AG04450 (cell line): ENCODE data around the gene SCARF2. TPM values are rescaled to one million over a fixed set of nuclear protein-coding genes. Genes with fewer than 3 reads are reported as not detected.

ENCODE experiments used
- CTCF ChIA-PET: fragments of 300-600, 350-600 bp; formaldehyde crosslinking; extraction: SDS; loops from one replicate; lab custom pipeline; 2022; ENCODE audit warnings: antibody characterized with exemption, inconsistent platforms; lab: Charles Lee
- POLR2A ChIA-PET: fragments of 350-600 bp; formaldehyde crosslinking; extraction: SDS; loops from one replicate; lab custom pipeline; 2021; ENCODE audit warnings: antibody characterized with exemption, inconsistent platforms; lab: Yijun Ruan, JAX
- DNase-seq: peaks from one replicate; pipeline ENCODE4 v3.0.0-alpha.2; 2011; ENCODE audit warnings: low read depth, low spot score
- H3K27ac ChIP-seq: one replicate; pipeline ENCODE4 v1.5.1; 2012; ENCODE audit warnings: low read depth, low read length, control low read depth
- H3K27me3 ChIP-seq: one replicate; pipeline ENCODE4 v1.6.0; 2012; ENCODE audit warnings: low read length; ENCODE audit not compliant: control insufficient read depth, insufficient read depth
- H3K4me3 ChIP-seq: 2 replicates; pipeline ENCODE4 v1.5.1; 2011; ENCODE audit warnings: mild to moderate bottlenecking, low read depth, low read length, control low read depth
- H3K9me3 ChIP-seq: 2 replicates; pipeline ENCODE4 v1.5.1; 2012; ENCODE audit warnings: low read length; ENCODE audit not compliant: control insufficient read depth, insufficient read depth
- polyA plus RNA-seq: library from polyadenylated mRNA; depleted of rRNA; stranded (reverse); fragments of >200 nt; gene quantifications from 2 replicates; pipeline ENCODE4 v1.2.3, GENCODE V29; 2011
- TF ChIP-seq, protein P1 (sequence below): IDR thresholded peaks from 2 replicates; pipeline ENCODE4 v1.5.1; 2011; ENCODE audit warnings: low read depth, low read length, control low read depth, inconsistent platforms

SCARF2 gene
- polyA plus RNA-seq, 1 experiment: 7.3 TPM

GRCh38 chr22:20400606-20401375 is 36.8 kb downstream of the SCARF2 start:
- no peaks in the 10 kb centered on the region for H3K27me3 ChIP-seq
- CTCF ChIA-PET: no interaction called here
- no peak for DNase-seq
- H3K27ac ChIP-seq: no peak overlapping the region
- TF ChIP-seq, protein P1, sequence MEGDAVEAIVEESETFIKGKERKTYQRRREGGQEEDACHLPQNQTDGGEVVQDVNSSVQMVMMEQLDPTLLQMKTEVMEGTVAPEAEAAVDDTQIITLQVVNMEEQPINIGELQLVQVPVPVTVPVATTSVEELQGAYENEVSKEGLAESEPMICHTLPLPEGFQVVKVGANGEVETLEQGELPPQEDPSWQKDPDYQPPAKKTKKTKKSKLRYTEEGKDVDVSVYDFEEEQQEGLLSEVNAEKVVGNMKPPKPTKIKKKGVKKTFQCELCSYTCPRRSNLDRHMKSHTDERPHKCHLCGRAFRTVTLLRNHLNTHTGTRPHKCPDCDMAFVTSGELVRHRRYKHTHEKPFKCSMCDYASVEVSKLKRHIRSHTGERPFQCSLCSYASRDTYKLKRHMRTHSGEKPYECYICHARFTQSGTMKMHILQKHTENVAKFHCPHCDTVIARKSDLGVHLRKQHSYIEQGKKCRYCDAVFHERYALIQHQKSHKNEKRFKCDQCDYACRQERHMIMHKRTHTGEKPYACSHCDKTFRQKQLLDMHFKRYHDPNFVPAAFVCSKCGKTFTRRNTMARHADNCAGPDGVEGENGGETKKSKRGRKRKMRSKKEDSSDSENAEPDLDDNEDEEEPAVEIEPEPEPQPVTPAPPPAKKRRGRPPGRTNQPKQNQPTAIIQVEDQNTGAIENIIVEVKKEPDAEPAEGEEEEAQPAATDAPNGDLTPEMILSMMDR: no peak
- no peak overlapping the region for H3K4me3 ChIP-seq
- POLR2A ChIA-PET: no interaction called here
- H3K9me3 ChIP-seq: no peaks in the 10 kb centered on the region

DNA sequence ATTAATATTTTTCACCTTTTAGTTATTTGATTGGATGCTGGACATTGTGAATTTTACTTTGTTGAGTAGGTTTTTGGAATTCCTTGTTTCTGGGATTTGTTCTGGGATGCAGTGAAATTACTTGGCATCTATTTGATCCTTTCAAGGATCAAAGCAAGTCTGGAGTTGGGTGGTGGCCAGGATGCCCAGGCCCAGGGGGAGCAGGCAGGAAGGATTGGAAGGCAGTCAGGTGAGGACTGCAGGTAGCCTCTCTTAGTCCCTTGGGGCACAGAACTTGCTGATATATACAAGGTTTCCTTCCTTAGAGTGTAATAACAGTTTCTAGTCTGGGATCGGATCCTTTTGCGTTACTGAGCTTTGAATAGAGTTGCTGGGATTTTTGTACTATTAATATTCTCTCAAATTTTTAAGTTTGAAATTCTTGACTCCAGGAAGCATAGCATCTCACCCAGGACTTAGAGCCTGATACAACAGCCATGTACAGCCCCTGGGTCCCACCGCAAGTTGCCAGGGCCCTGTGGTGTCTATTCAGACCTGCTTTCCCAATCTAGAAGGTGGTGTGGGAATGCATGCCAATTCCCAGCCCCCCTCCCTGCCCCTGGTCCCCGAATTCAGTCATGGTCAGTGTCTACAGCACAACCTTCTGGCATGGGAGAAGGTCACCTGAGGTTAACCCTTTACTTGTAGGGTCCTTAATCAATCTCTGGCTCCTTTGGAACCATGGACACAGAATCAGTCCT is 37.6 kb downstream of the SCARF2 start:
- POLR2A ChIA-PET: no interaction called here
- no peak for DNase-seq
- H3K4me3 ChIP-seq: no peak overlapping the region
- no peaks in the 10 kb centered on the region for H3K9me3 ChIP-seq
- H3K27me3 ChIP-seq: no peaks in the 10 kb centered on the region
- no peak overlapping the region for H3K27ac ChIP-seq
- TF ChIP-seq, protein P1: no peak
- CTCF ChIA-PET: no interaction called here

DNA sequence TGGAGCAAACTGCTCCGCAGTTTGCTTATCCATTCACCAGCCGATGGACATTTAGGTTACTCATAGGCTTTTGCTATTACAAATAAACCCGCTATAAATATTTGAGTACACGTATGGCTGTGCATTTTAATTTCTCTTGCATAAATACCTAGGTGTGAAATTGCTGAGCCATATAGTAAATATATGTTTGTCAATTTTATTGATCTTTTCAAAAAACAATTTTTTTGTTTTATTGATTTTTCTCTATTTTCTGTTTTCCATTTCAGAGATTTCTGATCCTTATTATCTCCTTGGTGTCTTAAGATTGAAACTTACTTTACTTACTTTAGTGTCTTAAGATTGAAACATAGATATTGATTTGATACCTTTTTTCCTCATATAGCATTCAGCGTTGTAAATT is 39.2 kb downstream of the SCARF2 start:
- no peak overlapping the region for H3K27ac ChIP-seq
- POLR2A ChIA-PET: no interaction called here
- no peak overlapping the region for H3K4me3 ChIP-seq
- H3K27me3 ChIP-seq: no peaks in the 10 kb centered on the region
- CTCF ChIA-PET: interaction anchor here (1.1 to 1.4 kb wide), 2 partner anchors 20 to 58 kb away, joined by 3 to 6 read pairs; no protein-coding TSS in a partner anchor
- TF ChIP-seq, protein P1: no peak
- H3K9me3 ChIP-seq: no peaks in the 10 kb centered on the region; the same call in 1 of the 2 replicates
- no peak for DNase-seq

DNA sequence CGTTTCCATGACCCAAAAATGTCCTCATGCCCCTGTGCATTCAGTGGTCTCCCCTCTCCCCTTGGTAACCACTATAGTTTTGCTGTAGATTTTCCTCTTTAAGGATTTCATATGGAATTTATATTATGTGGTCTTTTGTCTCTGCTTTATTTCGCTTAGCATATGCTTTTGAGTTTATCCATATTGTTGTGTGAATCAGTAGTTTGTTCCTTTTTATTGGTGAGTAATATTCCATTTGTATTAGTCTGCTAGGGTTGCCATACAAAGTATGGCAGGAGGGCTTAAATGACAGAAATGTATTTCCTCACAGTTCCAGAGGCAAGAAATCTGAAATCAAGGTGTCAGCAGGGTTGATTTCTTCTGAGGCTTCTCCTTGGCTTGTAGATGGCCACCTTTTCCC is 40.1 kb downstream of the SCARF2 start:
- Histone ChIP-seq H3K27me3 (no peaks in the 10 kb centered on the region), H3K4me3 (no peak overlapping the region), H3K9me3 (no peaks in the 10 kb centered on the region; the same call in 1 of the 2 replicates), H3K27ac (no peak overlapping the region)
- TF ChIP-seq, protein P1: no peak
- ChIA-PET POLR2A (no interaction called here), CTCF (interaction anchor here (0.6 kb wide), 1 partner anchor 17 kb away, joined by 3 read pairs; no protein-coding TSS in a partner anchor)
- DNase-seq: no peak

DNA sequence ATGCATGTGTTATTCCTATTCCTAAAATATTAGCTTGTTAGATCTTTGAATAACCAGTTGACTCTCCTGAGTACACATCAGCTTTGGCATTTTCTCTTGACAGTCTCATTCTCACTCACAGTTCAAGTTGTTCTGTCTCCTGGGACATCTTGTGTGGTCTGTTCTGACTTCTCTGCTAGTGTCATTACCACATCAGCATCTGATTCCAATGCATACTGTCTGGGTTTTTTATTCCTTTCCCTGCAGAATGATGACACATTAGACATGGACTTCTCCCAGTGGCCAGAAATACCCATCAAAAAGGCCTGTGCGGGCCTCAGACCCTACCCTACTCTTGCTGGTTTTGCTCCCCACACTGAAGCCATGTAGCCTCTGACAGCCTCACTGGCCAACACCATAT is 41.0 kb downstream of the SCARF2 start:
- Histone ChIP-seq H3K4me3 (no peak overlapping the region), H3K9me3 (no peaks in the 10 kb centered on the region; the same call in 1 of the 2 replicates), H3K27ac (no peak overlapping the region), H3K27me3 (no peaks in the 10 kb centered on the region)
- CTCF ChIA-PET: no interaction called here
- TF ChIP-seq, protein P1: no peak
- POLR2A ChIA-PET: interaction anchor here (0.7 kb wide), 1 partner anchor 99 kb away, joined by 3 read pairs; no protein-coding TSS in a partner anchor
- DNase-seq: no peak
